ENCODE results near the gene KRT28. TPM values are rescaled to one million over a fixed set of nuclear protein-coding genes. Genes with fewer than 3 reads are reported as not detected.

Gene KRT28
- total RNA-seq, 1 experiment from 2014 or later: not detected

GRCh38 chr17:40810494-40810893 is 10.7 kb upstream of the KRT28 start:
- no peaks in the 10 kb centered on the region for H3K9me3 ChIP-seq (ENCODE audit: control insufficient read depth, insufficient read depth, low read depth, low read length)
- H3K36me3 ChIP-seq (ENCODE audit: control insufficient read depth, insufficient read depth, low read length): no peaks in the 10 kb centered on the region
- POLR2A ChIA-PET: no interaction called here
- no peaks in the 10 kb centered on the region for H3K4me1 ChIP-seq (ENCODE audit: control insufficient read depth, insufficient read depth, low read length)
- DNase-seq (ENCODE audit: low read depth, low spot score) (no peak), ATAC-seq (peak; percentile 73; the same call in 1 of the 2 replicates)
- intact Hi-C loops (cut with micrococcal nuclease; ENCODE audit: unreplicated experiment) (no loop called here), in situ Hi-C loops (cut with HindIII; ENCODE audit: low pct_unique_long_range_greater_than_20kb, low sequenced_read_pairs) (no loop called here)
- no peak overlapping the region for H3K27ac ChIP-seq (ENCODE audit: low read length)
- peaks cover 6% of the 10 kb centered on the region; the same call in 1 of the 2 replicates for H3K27me3 ChIP-seq (ENCODE audit: control insufficient read depth, insufficient read depth, low read length)
- no peak overlapping the region for H3K4me3 ChIP-seq (ENCODE audit: low read depth in 2 of 2, low read length in 2 of 2)
- CTCF ChIA-PET: interaction anchor here (0.7 kb wide), 1 partner anchor 55 kb away, joined by 4 read pairs; the partner anchor contains the start of gene KRT25
- BruUV-seq (replicated peaks): no TSS peak
- TF ChIP-seq, protein P1, sequence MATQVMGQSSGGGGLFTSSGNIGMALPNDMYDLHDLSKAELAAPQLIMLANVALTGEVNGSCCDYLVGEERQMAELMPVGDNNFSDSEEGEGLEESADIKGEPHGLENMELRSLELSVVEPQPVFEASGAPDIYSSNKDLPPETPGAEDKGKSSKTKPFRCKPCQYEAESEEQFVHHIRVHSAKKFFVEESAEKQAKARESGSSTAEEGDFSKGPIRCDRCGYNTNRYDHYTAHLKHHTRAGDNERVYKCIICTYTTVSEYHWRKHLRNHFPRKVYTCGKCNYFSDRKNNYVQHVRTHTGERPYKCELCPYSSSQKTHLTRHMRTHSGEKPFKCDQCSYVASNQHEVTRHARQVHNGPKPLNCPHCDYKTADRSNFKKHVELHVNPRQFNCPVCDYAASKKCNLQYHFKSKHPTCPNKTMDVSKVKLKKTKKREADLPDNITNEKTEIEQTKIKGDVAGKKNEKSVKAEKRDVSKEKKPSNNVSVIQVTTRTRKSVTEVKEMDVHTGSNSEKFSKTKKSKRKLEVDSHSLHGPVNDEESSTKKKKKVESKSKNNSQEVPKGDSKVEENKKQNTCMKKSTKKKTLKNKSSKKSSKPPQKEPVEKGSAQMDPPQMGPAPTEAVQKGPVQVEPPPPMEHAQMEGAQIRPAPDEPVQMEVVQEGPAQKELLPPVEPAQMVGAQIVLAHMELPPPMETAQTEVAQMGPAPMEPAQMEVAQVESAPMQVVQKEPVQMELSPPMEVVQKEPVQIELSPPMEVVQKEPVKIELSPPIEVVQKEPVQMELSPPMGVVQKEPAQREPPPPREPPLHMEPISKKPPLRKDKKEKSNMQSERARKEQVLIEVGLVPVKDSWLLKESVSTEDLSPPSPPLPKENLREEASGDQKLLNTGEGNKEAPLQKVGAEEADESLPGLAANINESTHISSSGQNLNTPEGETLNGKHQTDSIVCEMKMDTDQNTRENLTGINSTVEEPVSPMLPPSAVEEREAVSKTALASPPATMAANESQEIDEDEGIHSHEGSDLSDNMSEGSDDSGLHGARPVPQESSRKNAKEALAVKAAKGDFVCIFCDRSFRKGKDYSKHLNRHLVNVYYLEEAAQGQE (IDR thresholded peaks at IDR 0.05; ENCODE audit: insufficient read depth in 1 of 2, low read depth in 2 of 2, low read length in 1 of 2): no peak
- TF ChIP-seq SIN3A (IDR thresholded peaks at IDR 0.05; ENCODE audit: borderline replicate concordance, insufficient read depth, low read depth, low read length) (no peak), TCF7L2 (IDR thresholded peaks at IDR 0.05; ENCODE audit: low read depth, low read length) (no peak), POLR2AphosphoS5 (IDR thresholded peaks at IDR 0.05; ENCODE audit: low read depth, low read length) (no peak)
- TF ChIP-seq, protein P2, sequence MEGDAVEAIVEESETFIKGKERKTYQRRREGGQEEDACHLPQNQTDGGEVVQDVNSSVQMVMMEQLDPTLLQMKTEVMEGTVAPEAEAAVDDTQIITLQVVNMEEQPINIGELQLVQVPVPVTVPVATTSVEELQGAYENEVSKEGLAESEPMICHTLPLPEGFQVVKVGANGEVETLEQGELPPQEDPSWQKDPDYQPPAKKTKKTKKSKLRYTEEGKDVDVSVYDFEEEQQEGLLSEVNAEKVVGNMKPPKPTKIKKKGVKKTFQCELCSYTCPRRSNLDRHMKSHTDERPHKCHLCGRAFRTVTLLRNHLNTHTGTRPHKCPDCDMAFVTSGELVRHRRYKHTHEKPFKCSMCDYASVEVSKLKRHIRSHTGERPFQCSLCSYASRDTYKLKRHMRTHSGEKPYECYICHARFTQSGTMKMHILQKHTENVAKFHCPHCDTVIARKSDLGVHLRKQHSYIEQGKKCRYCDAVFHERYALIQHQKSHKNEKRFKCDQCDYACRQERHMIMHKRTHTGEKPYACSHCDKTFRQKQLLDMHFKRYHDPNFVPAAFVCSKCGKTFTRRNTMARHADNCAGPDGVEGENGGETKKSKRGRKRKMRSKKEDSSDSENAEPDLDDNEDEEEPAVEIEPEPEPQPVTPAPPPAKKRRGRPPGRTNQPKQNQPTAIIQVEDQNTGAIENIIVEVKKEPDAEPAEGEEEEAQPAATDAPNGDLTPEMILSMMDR (IDR thresholded peaks at IDR 0.05): no peak

GRCh38 chr17:40809721-40810421 is 10.1 kb upstream of the KRT28 start:
- ChIA-PET CTCF (no interaction called here), POLR2A (interaction anchor here (1.0 kb wide), 1 partner anchor 9 kb away, joined by 4 read pairs; no protein-coding TSS in a partner anchor)
- BruUV-seq (replicated peaks): no TSS peak
- Histone ChIP-seq H3K9me3 (ENCODE audit: control insufficient read depth, insufficient read depth, low read depth, low read length) (no peaks in the 10 kb centered on the region), H3K4me1 (ENCODE audit: control insufficient read depth, insufficient read depth, low read length) (no peaks in the 10 kb centered on the region), H3K36me3 (ENCODE audit: control insufficient read depth, insufficient read depth, low read length) (no peaks in the 10 kb centered on the region), H3K4me3 (ENCODE audit: low read depth in 2 of 2, low read length in 2 of 2) (no peak overlapping the region), H3K27me3 (ENCODE audit: control insufficient read depth, insufficient read depth, low read length) (peaks cover 10% of the 10 kb centered on the region), H3K27ac (ENCODE audit: low read length) (no peak overlapping the region)
- in situ Hi-C loops (cut with HindIII; ENCODE audit: low pct_unique_long_range_greater_than_20kb, low sequenced_read_pairs) (no loop called here), intact Hi-C loops (cut with micrococcal nuclease; ENCODE audit: unreplicated experiment) (no loop called here)
- no peak for ATAC-seq
- TF ChIP-seq, protein P1 (IDR thresholded peaks at IDR 0.05; ENCODE audit: insufficient read depth in 1 of 2, low read depth in 2 of 2, low read length in 1 of 2): no peak
- TF ChIP-seq POLR2AphosphoS5 (IDR thresholded peaks at IDR 0.05; ENCODE audit: low read depth, low read length) (no peak), SIN3A (IDR thresholded peaks at IDR 0.05; ENCODE audit: borderline replicate concordance, insufficient read depth, low read depth, low read length) (no peak), TCF7L2 (IDR thresholded peaks at IDR 0.05; ENCODE audit: low read depth, low read length) (no peak)
- TF ChIP-seq, protein P2 (IDR thresholded peaks at IDR 0.05): no peak
- no peak for DNase-seq (ENCODE audit: low read depth, low spot score)

All from Panc1 (cell line).